Stimulated activated CD4-positive, alpha-beta T cell treated with anti-CD3 and anti-CD28 coated beads, Interleukin-15, amount 100 ng/mL, for 1 hour (primary cell): ENCODE results near the gene LRRC3B.

Source experiments
- DNase-seq, 2 donors: peaks; one replicate each; pipeline ENCODE4 v3.0.0-alpha.2; 2020; ENCODE audit warnings: low read depth in 1 of 2, low spot score in 1 of 2

The LRRC3B gene

DNA sequence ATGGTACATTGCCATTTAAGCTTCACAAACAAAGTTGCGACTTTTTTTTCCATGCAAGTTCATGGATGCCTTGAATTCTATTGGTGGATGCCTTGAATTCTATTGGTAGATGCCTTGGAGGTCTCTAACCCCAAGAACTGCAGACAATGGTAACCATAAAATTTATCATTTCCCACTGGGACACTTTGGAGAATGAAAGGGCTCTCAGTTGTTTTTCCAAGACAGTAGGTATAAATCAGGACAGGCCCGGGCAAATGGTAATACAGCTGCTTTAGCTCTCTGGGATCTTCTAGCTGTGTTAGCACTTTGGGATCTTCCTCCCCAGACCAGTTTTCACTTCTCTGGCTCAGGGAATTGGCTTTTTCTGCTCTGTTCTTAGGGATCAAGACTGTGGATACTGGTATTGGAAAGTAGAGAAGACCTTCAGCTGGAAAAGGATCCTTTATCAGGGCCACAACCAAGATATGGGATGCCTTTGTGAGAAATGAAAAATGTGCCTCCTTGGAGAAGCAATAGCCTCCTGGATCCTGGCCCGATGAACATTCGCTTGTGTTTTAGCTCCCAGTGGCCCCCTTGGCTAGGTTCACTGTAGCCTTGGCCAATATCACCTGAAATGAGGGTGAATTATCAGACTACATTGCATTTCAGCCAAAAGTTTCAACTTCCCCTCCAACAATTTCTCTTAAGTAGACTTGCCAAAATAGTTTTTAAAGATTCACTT lies 8.3 kb downstream of the LRRC3B start:
- DNase-seq = no peak

DNA sequence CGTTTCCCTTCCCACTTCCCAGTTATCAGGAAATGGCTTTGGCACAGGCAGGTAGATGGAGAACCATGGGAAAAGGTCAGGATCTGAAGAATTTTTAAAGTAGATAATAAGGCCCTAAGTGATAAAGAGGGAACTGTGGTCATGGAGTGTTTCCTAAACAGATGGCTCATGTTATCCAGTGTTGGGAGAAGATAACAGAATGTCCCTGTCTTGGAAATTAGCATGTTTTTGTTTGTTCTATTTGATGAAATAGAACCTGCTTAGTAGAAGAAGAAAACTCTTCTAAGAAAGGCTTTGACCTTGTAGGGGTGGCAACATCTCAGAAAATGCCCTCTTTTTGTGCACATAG lies 8.8 kb downstream of the LRRC3B start:
- DNase-seq = no peak

DNA sequence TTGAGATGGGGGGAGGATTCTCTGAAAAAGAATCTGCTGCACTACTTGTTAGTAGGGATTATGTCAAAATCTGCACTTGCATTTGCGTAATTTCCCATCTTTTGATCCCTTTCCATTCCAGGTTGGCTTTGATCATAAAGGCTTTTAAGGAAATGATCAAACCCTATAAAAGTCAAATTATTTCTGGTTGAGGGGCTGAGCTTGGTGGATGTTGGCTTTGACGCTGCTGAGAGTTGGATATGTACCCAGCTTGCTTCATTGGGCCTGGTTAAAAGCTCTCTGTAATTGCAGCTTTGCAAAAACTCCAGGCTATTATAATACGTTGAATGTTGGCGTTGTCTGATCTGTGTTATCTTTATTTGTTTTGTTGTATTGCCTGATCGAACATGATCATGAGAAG lies 12.0 kb downstream of the LRRC3B start:
- no peak for DNase-seq

DNA sequence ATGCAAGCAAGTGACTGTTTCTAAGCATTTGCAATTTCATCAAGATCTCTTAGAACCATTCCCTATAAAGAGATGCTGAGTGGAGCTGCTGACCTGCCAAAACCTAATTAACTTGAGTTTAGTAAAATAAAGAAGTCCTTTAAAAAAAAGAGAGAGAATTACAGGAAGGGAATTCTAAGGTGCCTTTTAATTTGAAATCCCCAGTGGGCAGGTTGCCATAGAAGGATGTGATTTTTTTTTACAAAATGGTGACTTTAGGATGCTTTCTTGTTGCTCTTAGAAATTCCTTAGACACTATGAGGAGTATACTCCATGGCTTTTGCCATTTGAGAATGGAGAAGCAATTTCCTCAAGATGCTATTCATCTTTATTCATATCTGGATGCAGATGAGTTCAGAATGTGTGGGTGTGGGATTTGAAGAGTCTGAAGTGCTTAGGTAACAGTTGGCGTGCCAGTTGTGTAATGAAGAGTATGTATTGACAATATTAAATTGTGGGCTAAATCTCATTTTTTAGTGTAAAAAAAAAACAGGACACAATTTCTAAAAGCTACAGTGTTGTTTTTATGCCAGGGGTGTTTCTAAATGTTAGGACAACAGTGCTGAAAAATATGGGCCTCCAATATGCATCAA lies 13.6 kb downstream of the LRRC3B start:
- DNase-seq = no peak

DNA sequence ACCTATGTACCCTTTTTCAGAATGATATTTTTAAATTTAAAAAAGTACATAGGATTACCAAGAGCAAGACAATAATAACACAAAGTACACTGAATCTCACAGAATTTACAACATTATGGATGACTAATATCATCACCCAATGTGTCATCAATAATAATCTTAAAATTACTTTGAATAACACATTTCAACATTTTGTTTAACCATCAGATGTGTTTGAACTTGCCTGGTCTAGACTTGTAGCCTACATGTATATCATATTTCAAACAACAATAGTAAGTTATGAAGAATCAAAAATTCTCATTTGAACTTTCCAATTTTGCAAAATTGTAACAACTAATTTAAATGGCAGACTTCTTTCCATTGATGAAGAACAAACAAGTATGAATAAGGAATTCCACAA lies 15.1 kb downstream of the LRRC3B start:
- DNase-seq = no peak

DNA sequence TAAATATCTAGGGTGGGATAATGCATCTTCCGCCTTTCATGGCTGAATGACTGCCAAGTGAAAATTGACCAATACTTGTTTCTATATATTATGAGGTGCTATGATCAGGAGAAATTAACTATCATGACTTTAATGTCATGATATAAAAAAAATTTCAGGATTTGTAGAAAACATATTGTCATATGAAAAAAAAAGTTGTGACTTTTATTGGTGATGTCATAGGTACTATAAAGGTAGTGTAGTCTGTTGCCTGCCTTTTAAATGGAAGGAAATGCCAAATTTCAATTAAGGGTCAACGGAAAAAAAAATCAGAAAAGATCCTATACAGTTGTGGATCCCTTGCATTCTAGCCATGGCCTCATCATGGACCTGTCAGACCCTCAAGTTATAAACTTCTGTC lies 15.5 kb downstream of the LRRC3B start:
- DNase-seq = no peak

DNA sequence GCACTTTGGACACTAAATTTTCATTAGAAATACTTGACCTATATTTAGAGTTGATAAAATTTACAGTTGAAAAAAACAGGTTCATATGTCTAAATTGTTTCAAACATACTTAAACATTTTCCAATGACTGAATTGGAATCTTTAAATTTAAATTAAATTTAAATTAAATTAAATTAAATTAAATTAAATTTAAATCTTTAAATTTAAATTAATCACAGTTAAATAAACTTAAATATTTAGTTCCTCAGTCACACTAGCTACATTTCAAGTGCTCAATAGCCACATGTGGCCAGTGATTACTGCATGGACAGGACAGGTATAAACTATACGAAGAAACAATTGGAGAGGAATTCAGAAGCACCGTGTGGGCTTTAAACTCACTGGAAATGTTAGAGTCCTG lies 16.8 kb downstream of the LRRC3B start:
- DNase-seq = no peak

DNA sequence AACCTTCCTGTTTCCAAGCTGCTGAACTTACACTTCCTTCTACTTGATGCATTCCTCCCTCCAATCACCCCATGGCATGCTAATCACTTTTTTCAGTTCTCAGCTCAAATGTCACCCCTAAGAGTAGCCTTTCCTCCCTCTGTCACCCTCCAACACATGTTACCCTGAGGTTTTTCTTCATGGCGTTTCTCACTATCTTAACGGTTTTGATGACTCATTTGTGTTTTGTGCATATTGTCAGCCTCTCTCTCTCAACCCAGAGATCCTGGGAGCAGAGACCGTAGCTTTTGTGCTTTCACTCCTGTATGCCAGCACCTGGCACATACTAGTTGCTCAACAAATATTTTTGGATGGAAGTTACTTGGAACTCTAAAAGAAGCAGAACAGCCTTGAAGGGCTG lies 24.5 kb downstream of the LRRC3B start:
- DNase-seq = no peak

DNA sequence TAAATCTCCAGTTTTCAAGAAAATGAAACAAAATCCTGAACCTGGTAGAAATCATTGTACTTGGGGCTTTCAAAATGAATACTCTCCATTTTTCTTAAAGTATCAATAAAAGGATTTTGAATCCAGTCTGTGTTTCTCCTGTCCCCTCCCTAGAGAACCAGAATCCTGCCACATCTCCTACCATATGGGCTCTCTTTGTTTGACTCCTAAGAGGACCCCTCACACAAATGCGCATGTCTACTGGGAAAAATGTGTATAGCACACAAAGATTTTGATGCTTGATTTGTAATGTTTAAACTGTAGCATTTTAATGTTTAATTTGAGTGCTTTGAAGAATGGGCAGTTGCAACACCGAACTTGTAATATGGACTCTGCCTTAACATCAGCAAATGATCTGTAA lies 25.9 kb downstream of the LRRC3B start:
- no peak for DNase-seq

DNA sequence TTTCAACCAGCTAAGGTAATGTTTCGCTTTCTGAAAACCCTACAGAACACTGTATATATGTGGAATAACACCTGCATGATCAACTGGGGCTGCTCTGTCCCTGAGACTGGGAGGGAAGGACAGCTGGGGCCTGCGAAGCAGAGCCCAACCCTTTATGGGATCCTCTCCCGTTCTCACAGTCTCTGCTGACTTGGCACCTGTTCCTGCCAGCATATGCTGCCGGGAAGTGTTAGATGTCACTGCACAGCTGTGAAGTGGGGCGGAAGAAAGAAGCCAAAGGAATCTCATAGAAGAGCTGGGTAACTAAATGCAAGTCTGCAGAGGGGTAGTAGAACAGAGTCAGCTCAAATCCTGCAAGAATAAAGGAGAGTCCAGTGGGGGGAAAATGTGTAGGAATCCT lies 29.6 kb downstream of the LRRC3B start:
- DNase-seq = no peak

DNA sequence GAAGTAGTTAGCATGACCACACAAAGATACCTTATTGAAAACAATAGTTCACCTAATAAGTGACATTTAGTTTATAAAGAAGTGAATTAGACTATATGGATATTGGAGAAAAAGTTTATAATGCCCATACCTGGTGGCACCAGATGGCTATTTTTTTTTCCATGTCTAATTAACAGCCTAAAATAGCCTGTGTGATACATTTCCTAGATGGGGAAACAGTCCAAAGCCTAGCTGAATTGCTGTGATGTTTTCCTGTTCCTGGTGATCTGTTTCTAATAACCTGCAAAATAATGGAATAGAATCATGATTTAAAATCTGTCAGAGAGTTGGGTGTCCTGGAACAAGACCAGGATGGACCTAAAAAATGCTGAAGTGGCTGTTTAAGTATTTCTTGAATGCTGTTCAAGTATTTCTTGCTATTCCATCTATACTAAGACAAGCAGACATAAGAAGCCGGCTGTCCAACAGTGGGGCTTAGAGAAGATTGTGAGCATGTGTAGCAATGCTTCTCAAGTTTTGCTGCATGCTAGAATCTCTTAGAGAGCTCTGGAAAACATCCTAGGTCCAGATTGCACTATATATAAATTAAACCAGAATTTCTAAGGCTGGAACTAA lies 31.3 kb downstream of the LRRC3B start:
- no peak for DNase-seq

DNA sequence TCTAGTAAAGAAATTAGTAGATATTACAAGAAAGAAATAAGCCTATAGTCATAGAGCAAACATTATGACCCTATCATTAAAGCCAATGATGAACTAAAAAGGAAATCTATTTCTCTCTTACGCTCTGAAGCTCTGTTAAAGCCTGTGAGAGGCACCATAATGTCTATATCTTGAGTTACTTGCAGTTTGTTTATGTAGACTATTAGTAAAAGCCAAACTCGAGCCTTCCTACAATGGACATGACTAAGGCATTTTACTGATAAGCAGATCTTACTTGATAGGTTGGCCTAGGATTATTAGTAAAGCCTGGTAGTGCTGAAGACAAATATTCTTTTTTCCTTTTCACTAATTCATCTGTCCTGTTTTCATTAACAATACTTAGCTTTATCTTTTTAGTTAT lies 32.7 kb downstream of the LRRC3B start:
- DNase-seq = no peak

DNA sequence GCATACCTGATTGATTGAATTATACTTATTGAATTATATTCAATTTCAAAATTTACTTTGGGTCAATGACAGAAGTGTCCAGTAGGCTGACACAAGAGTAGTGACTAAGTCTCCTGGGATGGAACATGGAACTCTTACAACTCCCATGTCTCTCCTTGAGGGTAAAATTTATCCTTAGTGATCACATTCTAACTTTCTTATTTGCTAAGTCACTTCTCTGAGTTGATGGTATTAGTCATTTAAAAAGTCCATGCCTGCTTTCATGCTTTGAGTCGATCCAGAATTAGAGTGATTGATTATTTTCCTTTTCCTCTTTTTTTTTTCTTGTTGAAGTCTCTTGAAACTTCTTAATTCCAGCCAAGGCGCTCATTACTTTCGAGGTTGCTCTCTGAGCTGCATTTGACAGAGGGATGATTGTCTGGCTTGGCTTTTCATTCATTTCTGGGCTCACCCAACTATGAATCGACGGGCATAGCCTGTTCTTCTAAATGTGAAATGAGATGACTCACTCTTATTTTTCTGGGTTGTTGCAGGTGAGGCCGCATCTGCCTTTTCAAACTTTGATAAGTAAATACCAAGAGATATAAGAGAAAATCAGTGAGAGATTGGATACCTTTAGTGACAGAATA lies 34.9 kb downstream of the LRRC3B start:
- no peak for DNase-seq

DNA sequence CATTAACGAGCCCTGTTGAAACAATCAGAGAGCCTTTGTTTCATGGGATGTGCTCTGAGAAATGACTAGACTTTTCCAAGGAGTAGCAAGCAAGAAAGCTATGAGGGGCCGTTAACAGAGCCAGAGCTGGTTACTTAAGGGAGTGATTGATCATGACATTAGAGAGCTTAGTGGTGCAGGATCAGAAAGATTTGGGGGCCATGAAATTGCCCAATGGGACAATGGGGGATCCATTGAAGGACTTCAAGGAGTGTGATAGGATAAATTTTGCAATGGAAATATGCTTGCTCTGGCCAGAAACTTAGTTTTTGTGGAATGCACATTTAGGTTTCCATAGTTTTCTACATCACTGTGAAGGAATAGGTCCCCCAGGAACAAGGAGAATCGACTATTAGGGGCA lies 45.6 kb downstream of the LRRC3B start:
- DNase-seq = no peak

DNA sequence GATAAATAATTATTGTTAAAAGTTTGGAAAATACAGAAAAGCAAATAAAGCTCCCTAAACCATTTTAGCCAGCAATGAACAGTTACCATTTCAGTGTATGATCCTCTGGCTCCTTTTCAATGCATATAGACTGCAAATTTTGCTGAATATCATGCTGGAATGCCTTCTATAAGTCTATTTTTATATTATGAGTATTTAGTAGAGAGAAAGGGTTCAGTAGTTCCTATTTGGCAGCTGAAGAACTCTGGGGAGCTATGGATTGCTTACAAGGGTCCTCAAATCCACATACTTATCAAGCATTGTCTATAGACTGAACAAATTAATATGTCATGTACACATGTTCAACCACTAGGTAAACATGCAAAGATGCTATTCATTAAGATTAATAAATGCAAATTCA lies 46.1 kb downstream of the LRRC3B start:
- DNase-seq = no peak

DNA sequence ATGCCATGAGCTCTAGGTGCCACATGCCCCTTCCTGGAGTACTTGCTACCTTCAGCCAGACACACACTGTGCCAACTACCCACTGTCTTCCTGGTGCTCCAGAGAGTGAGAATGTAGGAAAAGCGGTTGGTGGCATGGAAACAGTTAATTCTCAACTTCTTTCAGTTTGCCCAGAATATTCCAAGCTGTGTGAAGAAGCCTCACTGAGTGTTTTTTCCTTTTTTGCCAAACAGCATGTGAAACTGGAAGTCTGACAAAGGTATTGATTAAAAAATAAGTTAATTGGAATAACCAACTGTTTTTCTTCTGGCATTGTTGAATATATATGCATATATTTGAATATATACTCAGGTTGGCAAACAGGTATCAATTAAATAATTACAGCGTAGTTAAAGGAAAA lies 52.8 kb downstream of the LRRC3B start:
- DNase-seq = no peak

DNA sequence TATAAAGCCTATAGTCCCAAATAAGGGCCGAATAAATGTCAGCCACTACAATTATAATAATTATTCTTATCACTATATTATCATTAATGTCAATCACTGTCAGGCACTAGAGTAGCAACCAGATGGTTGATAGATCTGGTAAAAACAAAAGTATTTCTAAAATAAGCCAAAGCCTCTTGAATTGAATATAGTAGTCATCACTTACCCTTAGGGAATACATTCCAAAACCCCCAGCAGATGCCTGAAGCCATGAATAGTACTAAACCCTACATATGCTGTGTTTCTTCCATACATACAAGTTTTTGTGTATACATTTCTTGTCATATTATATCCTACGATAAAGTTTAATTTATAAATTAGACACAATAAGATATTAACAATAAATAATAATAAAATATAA lies 59.1 kb downstream of the LRRC3B start:
- DNase-seq = no peak

DNA sequence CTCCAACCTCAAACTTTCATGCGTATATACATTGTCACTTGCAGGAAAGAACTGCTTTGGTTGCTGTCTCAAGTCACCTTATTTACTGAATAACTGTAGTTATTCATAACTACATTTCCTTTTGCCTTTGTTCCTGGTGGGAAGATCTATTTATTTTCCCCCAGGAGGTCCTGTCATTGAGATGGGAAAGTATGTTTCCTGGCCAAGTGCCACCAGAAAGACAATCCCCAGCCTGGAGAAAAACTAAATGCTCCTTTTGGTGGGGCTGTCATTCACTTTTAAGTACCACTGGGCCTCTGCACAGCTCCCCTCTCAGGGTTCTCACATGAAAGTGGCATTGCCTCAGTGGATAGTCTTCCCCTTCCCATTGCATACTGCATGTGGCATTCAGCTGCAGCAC lies 59.8 kb downstream of the LRRC3B start:
- DNase-seq = no peak

DNA sequence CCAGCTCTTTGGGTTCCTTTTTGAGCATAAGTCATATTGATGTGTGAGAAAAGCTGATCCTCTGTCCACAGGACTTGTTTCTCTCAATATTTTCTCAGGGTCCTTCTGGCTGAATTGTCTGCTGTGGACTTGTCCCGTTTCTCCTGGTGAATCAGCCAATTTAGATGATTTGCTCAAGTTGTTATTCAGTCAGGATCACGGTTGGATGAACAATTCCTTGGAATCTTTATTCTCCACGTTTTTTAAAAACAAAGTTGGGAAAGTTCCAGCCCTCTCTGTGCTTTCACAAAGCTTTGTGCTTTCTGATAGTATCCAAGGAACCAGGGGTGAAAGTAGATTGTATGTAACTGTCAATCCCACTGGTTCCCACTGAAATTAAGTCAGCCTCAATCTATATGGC lies 61.3 kb downstream of the LRRC3B start:
- DNase-seq = no peak

DNA sequence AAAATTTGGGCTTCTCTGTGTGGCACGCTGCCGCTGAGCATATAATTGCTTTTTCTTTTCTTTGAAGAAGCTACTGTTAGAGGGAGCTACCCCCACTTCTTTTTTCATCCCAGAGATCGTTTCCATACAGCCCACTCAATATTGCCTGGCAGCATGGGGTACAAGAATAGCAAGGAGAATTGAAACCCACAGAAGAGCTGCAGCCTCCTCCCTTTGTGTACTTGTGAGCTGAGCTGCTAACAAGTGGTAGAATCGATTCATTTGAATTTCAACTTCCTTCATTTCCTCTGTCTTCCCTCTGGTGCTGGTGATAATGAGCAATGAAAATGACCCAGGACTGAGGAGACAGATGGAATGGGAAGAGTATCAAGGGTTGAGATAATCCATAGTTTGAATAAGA lies 64.9 kb downstream of the LRRC3B start:
- no peak for DNase-seq

DNA sequence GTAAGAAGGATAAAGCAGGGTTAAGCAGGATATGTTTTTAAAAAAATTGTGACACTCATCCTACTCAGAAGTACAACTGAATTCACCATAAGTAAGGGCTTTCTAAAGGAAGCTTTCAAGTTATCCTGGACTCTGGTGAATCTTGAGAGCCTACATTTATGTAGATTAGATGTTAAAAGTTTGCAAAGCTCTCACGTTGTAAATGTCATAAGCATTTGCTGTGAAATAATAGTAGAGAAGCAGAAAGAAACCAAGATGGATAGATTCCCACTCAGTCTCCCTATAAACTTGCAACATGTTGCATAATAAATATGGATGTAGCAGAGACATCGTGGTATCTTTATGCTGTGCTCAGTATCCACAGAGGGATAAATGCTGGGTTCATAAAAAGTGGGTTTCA lies 77.0 kb downstream of the LRRC3B start:
- no peak for DNase-seq

DNA sequence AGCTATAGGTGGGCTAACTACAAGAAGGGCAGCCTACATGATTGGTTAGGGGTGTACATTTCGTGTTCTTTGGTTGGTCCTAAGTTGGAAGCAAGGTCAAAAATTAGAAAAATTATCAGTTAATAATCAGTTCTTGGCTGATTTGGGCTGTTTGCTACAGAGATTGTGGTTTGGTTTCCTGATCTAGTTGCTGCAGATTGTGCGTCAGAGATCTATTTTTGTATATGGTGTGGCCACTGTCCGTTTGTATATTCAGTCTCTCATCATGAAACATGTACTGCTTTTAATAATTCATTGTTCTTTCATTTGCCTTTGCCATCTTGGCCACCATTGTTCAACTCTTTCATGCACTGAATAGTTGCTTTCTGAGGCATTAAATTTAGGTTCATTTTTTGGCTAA lies 80.9 kb downstream of the LRRC3B start:
- DNase-seq = no peak

DNA sequence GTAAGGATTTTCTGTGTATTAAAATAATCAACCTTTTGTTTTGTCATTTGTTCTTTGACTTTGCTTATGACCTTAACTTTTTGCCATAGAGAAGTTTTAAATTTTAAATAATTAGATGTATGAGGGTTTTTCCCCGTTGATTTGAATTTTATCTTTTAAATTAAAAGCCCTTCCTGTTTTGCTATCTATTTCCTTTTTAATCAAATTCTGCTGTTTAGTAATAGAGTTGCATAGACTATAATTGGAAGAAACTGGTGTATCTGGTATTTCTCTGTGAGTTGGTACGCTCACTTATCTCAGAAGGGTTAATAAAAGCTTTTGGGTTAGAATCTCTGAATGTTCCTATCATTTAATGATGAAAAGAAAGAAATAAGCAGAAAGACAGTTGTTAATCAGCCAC lies 82.2 kb downstream of the LRRC3B start:
- no peak for DNase-seq
